RWPE1 (cell line): Measurements from ENCODE around the gene MSH3.
"Not testable (repeated sequence)": the region's sequence is repeated elsewhere in the genome, so short reads cannot be mapped to it uniquely, and the experiment has no call there.

Source experiments
- CTCF ChIA-PET: fragments of 350-600 bp; sonication (Branson Sonifier 250); formaldehyde crosslinking; extraction: SDS; loops from one replicate; lab custom pipeline; 2021; lab: Yijun Ruan, JAX
- POLR2A ChIA-PET: fragments of 400-600 bp; formaldehyde crosslinking; extraction: SDS; loops from one replicate; lab custom pipeline; 2020; ENCODE audit warnings: antibody characterized with exemption; ENCODE audit not compliant: low non-redundant PET; lab: Yijun Ruan, JAX
- DNase-seq: peaks from one replicate; pipeline ENCODE4 v3.0.0; 2012; ENCODE audit warnings: low spot score
- H3K27ac ChIP-seq: fragments of 450-650 bp; 2 replicates; pipeline ENCODE4 v1.5.1; 2017
- CTCF ChIP-seq: fragments of 450-650 bp; conservative IDR thresholded peaks from 2 replicates; pipeline ENCODE4 v1.5.1; 2017; ENCODE audit warnings: low read depth, mild to moderate bottlenecking

MSH3 gene

GRCh38 chr5:80736730-80737129 is 82.3 kb downstream of the MSH3 start:
- TF ChIP-seq CTCF, result no peak
- peak overlapping the region; percentile 45; the same call in 1 of the 2 replicates for H3K27ac ChIP-seq
- ChIA-PET CTCF (no interaction called here), POLR2A (no interaction called here)
- peak; percentile 94 for DNase-seq

- ChIA-PET CTCF (no interaction called here), POLR2A (no interaction called here)
- DNase-seq, result no peak
- no peak for TF ChIP-seq CTCF
- H3K27ac ChIP-seq, result no peak overlapping the region
Observed at GRCh38 chr5:80738466-80738865, 84.0 kb downstream of the MSH3 start.

GRCh38 chr5:80739057-80739456 is 84.6 kb downstream of the MSH3 start:
- TF ChIP-seq CTCF, result no peak
- POLR2A ChIA-PET, result no interaction called here
- DNase-seq, result no peak
- CTCF ChIA-PET, result no interaction called here
- no peak overlapping the region for H3K27ac ChIP-seq

- TF ChIP-seq CTCF, result no peak
- POLR2A ChIA-PET, result no interaction called here
- DNase-seq, result no peak
- H3K27ac ChIP-seq, result no peak overlapping the region
- CTCF ChIA-PET, result interaction anchor here (0.9 to 1.3 kb wide), 2 partner anchors 21 to 426 kb away, joined by 3 to 4 read pairs; no protein-coding TSS in a partner anchor
Observed at GRCh38 chr5:80739496-80739895, 85.0 kb downstream of the MSH3 start.

GRCh38 chr5:80739898-80740297 is 85.4 kb downstream of the MSH3 start:
- CTCF ChIA-PET, result interaction anchor here (0.9 to 1.3 kb wide), 2 partner anchors 20 to 426 kb away, joined by 3 to 4 read pairs; no protein-coding TSS in a partner anchor
- POLR2A ChIA-PET, result no interaction called here

GRCh38 chr5:80740488-80740887 is 86.0 kb downstream of the MSH3 start:
- DNase-seq, POLR2A ChIA-PET, H3K27ac ChIP-seq: not testable (repeated sequence)
- CTCF ChIA-PET, result interaction anchor here (0.6 to 1.3 kb wide), 4 partner anchors 11 to 452 kb away, joined by 3 to 10 read pairs (median 6); no protein-coding TSS in a partner anchor

More at GRCh38 chr5:80739898-80740297, 85.4 kb downstream of the MSH3 start:
- TF ChIP-seq CTCF, result no peak
- DNase-seq, result no peak
- H3K27ac ChIP-seq, result no peak overlapping the region

- no peak for DNase-seq
- no peak for TF ChIP-seq CTCF
- H3K27ac ChIP-seq, result no peak overlapping the region
- POLR2A ChIA-PET, result no interaction called here
- CTCF ChIA-PET, result interaction anchor here (0.6 to 1.1 kb wide), 4 partner anchors 12 to 452 kb away, joined by 4 to 10 read pairs (median 6); no protein-coding TSS in a partner anchor
Observed at GRCh38 chr5:80740999-80741398, 86.5 kb downstream of the MSH3 start.
